ENCODE data around the gene ZCCHC4.
"Not testable (repeated sequence)": the region's sequence is repeated elsewhere in the genome, so short reads cannot be mapped to it uniquely, and the experiment has no call there.

Gene ZCCHC4

GRCh38 chr4:25320773-25321172 is 8.2 kb downstream of the ZCCHC4 start:
- DNase-seq (ENCODE audit: low read depth), result peak; percentile 96

DNA sequence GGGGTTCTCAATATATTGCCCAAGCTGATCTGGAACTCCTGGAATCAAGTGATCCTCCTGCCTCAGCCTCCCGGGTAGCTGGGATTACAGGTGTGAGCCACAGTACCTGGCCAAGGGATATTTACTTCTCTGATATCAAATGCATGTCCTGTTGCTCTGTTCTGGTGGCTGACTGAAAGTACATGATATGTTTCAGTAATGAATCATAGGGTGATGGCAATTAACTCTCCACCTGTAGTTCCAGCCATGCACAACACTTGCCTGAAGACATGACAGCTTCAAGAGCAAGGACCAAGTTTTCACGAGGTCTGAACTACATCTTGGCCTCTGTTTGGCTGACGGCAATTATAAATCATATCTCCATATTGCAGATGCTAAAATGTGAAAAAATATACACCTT is 9.1 kb downstream of the ZCCHC4 start:
- DNase-seq (ENCODE audit: low read depth), result no peak

DNA sequence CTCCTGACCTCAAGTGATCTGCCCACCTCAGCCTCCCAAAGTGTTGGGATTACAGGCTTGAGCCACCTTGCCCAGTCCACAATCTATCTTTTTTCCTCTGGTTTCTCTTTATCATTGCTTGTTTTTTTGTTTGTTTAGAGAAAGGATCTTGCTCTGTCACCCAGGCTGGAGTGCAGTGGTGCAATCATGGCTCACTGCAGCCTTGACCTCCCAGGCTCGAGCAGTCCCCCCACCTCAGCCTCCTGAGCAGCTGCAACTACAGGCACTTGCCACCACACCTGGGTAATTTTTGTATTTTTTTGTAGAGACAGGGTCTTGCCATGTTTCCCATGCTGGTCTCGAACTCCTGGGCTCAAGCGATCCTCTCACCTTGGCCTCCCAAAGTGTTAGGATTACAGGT is 15.9 kb downstream of the ZCCHC4 start:
- not testable (repeated sequence) for DNase-seq (ENCODE audit: low read depth)

- no peak for DNase-seq (ENCODE audit: low read depth)
Measured at GRCh38 chr4:25330335-25330734, 17.8 kb downstream of the ZCCHC4 start.

DNA sequence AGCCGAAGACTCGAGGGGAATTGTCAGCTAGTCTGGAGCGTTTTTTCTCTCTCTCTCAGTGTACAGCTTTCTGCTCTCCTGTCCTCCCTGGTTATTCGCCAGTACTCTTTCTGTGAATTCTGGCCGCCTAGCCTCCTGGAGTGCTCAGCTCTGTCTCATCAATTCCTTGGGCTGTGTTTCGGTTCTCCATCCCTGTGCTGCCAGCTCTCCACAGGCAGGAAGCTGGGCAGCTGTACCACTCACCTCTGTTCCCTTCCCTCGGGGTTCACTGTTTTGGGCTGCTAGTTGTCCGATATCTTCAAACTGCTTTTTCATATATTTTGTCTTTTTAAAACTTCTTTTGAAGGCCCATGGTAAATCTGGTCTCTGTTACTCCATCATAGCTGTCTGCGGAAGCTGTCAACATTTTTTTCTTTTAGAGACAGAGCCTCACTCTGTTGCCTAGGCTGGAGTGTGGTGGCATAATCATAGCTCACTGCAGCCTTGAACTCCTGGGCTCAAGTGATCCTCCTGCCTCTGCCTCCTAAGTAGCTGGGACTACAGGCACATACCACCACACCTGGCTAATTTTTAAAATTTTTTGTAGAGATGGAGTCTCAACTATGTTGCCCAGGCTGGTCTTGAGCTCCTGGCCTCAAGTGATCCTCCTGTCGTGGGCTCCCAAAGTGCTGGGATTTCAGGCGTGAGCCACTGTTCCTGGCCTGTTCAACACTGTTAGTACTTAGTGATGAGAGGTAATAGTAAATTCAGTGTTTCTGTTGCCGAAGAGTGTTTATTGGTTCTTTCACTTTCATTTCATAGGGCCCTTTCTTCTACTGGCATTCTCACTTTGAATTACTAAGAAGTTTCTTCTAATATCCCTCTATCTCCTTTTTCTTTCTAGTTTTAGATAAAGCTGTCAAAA is 18.6 kb downstream of the ZCCHC4 start:
- no peak for DNase-seq (ENCODE audit: low read depth)

DNA sequence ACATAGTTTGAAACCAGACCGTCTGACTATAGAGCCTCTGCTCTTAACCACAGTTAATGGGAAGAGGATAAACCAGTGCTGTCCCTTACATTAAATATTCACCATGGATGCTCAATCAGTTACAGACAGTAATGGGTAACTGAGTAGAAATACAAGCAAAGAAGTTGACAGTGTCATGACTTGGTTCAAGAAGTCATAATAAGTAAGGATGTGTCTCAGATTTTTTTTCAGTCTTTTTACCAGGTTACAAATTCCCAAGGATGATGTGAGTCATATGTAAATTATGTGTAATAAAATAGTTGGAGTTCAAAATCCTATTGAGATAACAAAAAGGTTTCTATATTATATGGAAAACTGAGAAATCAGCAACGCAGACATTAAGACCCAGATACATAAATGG is 31.1 kb downstream of the ZCCHC4 start:
- DNase-seq (ENCODE audit: low read depth), result peak; percentile 15

DNA sequence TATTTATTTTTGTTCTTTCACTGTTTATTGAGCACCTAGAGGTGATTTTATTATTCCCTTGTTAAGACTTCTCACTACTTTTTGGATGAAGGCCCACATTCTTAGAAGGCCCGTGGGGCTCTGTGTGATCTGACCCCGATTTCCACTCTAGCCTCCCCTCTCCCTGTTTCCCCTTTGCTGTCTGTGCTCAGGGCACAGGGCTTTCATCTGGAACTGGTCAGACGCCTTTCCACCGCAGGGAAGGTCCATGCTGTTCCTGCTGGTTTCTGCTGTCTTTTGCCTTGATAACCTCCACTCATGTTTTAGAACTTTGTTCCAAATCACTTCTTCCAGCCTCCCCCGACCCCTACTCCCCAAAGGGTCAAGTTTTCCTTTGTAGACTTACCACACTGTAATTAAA is 33.2 kb downstream of the ZCCHC4 start:
- DNase-seq (ENCODE audit: low read depth), result no peak

DNA sequence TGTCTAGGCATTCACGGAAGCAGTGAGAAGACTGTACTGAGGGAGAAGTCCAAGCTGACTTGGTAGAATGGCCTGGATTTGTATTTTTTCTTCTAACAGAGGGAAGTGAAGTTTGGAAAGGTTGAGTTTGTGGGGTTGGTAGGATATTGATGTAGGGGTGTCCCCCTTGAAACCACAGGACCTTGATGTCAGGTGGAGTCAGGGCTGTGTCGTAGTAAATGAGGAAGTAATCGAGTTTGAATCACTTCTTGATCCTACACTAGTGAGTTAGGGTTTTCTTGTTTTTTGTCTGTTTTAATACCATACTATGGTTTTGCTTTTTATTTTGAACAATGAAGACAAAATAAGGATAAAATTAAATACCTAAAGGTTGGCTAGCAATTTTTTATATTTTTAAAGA is 34.3 kb downstream of the ZCCHC4 start:
- DNase-seq (ENCODE audit: low read depth), result no peak

DNA sequence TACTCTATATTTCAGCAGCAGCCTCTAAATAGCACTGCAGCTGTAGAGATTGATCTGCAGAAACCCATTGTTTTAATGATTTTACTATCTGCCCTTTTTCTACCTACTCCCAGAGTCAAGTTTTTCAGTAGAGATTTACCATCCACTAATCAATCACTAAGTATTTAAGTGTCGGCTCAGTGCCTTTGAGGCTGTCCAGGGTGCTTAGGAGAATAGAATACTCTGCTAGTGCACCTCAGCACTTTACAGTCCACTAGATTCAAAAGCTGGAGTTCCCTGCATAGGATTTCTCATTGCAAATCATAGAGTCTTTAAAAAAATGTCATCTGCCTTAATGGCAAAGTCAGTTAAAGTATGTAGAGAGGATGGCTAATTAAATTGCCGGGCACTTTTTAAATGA is 34.9 kb downstream of the ZCCHC4 start:
- no peak for DNase-seq (ENCODE audit: low read depth)

- DNase-seq (ENCODE audit: low read depth), result no peak
Measured at GRCh38 chr4:25347971-25348370, 35.4 kb downstream of the ZCCHC4 start.

GRCh38 chr4:25350561-25350960 is 38.0 kb downstream of the ZCCHC4 start:
- DNase-seq (ENCODE audit: low read depth), result peak; percentile 19

- DNase-seq (ENCODE audit: low read depth), result peak; percentile 80
Measured at GRCh38 chr4:25351777-25352416, 39.3 kb downstream of the ZCCHC4 start.

DNA sequence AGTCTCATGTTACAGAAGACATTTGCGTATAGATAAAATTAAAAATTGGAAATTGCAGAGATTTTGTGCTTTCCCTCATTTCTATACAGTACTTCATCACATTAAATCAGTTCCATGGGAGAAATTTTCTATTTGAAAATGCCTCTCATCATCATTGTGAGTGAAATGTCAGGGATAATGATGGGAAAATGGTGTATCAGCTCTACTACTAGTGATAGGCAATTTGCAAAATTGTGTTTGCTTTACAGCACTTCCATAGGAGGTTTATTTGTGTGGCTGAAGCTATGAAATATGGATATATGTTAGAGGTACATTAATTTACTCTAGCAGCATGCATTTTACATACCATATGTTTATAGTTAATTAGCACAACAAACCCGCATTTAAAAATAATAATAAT is 43.5 kb downstream of the ZCCHC4 start:
- no peak for DNase-seq (ENCODE audit: low read depth)

GRCh38 chr4:25358515-25359275 is 46.1 kb downstream of the ZCCHC4 start:
- DNase-seq (ENCODE audit: low read depth), result no peak

DNA sequence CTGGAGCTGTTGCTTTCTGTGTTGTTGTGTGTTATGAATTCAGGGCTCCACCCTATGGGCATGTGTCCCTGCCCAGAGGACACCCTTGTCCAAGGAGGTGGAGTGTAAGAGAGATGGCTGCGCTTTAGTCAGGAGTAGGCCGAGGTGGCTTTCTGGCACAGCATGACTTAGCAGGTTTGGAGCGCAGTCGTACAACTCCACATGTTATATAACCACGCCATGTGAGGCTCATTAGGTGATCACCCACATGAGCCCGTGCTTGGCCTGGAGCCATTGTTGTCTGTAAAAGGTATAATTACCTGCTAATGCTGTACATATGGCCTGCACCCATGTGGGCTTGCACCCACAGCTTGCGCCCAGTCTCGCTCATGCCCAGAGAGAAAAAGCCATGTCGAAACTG is 48.7 kb downstream of the ZCCHC4 start:
- no peak for DNase-seq (ENCODE audit: low read depth)

DNA sequence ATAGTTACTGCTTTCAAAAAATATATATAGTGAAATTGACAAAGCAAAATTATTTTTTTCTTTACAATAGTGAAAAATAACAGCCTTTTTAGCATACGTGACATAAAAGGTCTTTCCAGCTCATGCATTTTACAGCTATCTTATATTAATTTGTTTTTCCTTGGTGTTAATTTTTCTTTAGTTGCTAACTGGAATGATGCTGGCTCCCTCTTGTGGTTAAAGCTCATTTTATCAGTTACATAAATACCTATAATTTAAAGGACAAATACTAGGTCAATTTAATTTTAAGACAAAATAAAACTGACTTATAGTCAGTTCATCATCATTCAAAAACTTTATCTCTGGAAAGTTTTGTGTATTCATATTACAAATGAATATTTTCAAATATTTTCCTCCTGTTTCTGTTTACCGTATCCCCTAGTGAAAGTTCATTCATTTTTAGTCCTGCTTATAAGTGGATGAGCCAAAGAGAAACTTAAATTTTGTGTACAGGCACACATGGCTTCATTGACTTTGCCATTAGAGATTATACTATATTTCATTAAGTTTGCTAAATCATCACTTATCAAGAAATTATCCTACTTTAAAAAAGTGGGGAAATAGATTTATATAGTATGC is 54.5 kb downstream of the ZCCHC4 start:
- DNase-seq (ENCODE audit: low read depth), result peak; percentile 45

DNA sequence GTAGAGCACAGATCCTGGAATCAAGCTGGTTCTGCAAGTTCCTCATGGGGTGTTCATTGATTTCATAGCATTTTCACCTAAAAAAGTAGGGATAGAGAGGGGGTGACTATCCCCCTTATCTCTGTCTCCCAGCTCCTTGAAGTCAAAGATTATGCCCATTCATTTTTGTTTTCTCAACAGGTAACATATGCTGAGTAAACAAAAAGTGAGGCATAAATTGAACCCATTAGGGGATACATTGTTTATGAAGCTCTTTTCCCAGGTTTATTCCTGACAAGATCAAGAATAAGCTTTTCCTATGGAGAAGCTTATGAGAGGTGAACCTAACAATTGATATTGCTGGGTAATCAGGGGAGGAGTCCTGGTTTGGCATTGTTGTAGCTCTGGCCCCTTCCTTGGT is 55.3 kb downstream of the ZCCHC4 start:
- DNase-seq (ENCODE audit: low read depth), result no peak

GRCh38 chr4:25368315-25368714 is 55.7 kb downstream of the ZCCHC4 start:
- peak; percentile 70 for DNase-seq (ENCODE audit: low read depth)

- DNase-seq (ENCODE audit: low read depth), result no peak
Measured at GRCh38 chr4:25370242-25370641, 57.7 kb downstream of the ZCCHC4 start.

DNA sequence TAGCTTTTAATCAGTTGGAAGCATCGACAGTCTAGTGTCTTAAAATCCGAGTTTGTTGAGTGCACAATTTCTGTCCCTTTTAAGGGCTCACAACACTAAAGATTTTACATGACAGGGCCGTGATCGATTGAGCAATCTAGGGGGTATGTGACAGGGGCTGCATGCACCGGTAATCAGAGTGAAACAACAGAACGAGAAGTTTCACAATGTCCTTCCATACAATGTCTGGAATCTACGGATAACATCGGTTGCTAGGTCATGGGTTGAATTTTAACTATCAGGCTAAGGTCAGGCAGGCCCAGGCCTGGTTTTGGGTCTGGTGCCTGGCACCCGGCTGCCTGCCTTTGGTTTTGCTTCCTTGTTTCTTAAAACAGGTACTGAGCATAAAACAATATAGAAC is 60.0 kb downstream of the ZCCHC4 start:
- not testable (repeated sequence) for DNase-seq (ENCODE audit: low read depth)

DNA sequence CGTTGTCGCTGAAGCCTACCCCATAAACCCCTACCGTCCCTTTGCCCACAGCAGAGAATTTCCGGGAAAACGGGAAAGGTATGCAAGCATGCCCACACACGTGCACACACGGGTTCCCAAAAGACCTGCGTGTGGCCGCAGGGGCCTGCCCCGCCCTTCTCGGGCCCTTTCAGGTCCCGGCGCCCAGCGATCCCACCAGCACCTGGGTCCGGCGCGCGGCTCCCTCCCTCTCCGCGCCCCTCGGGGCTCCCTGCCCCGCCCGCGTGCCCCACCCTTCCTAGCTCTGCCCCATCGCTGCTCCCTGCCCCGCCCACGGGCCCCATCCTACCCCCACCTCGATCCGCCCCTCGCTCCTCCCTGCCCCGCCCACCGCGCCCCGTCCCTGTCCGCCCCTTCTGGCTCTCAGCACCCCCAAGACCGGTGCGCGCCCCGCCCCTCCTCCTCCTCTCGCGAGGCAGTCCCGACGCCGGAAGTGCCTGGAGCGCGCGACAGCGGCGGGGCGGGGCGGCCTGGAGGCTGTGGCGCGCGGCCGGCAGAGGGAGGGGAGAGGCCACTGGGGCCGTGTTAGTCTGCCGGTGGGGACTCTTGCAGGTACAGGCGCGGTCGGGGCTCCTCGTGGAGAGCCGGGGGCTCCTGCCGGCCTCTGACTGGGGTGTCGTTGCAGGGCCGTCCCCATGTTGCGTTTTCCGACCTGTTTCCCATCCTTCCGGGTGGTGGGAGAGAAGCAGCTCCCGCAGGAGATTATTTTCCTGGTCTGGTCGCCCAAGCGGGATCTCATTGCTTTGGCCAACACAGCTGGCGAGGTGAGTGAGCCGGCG is 64.4 kb downstream of the ZCCHC4 start, which contains the start of gene ANAPC4:
TSS of gene ANAPC4 (plus strand) at position 510 of the 818 bp plus-strand sequence. CDS start at position 675, 165 bp downstream.
- DNase-seq (ENCODE audit: low read depth), result peak; percentile 82

All from amniotic epithelial cell (primary cell).